ENCODE data around the gene HCRT.

Gene HCRT

DNA sequence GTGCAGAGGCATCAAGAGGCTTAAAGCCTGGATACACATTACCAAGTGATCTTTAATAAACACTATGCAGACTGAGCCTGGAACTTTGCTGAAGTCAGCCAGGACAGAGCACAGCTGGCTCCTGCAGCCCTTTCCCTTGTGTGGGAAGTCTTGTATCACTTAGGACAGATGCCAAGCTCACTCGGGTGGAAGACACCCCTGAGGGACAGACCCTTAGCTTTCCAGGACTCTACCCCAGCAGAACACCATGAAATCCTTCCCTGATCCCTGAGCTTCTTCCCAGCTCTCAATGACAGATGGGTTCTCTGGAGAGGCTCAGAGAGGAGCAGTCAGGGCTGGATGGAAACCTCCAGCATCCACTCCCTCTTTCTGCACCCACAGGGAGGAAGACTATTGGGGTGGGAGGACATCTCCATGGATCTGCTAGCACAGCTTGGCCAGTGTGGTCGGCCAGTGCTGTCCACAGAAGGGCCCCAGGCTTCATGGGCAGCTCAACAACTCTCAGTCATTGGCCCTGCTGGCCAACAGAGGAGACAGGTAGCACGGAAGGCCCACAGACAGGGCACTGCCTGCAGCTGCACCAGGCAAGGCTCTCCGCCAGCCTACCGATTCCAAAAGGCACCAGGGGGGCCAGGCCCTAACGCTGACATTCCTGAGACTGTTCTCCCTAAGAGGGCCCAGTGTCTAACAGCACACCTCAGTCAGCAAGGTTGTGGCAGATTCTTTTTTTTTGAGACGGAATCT, 46.3 kb downstream of the HCRT start:
- DNase-seq (ENCODE audit: low read depth) = no peak

DNA sequence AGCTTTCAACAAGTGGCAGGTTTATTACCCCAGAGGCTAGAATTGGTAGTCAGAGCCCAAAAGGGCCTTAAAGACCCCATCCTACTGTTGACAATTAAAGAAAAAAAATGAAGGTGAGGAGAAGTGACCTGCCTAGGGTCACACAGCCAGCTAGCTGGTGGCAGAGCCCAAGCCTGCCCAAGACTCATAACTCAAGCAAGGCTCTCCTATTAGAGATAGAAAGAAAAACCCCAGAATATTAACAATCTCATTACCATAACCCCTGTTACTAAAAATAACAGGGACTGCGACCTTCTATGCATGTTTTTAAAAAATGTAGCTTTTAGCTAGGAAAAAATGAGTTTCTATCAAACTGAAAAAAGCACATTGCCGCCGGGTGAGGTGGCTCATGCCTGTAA, 48.6 kb downstream of the HCRT start:
- no peak for DNase-seq (ENCODE audit: low read depth)

DNA sequence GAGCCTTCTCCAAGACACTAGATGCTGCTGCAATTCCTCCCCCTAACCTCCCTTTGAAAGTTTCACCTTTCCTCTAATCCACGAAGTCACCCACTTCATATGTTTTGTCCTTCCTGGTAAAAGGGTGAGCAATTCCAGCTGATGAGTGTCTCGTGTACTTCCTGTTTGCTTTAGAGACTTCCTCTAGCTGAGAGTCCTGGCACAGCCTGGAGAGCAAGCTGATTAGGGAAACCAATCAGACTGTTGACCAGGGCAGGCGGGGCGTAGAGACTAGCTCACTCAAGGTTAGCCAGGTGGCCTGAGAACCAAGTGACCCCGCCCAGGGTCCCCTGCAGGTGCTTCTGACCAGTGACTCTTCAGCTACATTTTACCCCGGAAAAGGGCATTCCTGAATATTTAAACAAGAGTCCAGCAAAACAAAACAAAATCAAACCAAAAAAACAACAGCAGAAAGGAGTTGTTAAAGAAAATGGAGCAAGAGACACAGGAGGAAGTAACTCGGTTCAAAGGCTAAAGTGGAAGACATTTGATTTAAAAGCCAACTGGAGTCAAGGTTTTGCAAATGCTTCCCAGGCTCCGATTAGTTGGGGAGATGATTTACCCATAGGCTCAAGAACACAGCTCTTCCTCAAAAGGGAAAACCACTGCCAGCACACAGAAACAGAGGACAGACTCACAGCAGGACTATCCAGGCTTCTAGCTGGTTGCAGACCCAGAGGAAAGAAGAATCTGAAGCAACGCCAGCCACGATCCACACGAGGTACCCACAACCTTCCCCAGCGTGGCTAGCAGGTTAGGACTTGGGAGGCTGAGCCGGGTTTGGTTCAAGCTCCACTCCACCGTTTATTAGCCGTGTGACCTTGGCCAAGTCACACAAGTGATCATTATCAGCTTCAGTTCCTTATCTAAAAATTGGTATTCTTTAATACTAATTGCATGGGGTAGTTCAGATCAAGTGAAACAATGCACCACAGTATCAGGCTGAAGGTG, 49.3 kb downstream of the HCRT start:
- peak; percentile 90 for DNase-seq (ENCODE audit: low read depth)

DNA sequence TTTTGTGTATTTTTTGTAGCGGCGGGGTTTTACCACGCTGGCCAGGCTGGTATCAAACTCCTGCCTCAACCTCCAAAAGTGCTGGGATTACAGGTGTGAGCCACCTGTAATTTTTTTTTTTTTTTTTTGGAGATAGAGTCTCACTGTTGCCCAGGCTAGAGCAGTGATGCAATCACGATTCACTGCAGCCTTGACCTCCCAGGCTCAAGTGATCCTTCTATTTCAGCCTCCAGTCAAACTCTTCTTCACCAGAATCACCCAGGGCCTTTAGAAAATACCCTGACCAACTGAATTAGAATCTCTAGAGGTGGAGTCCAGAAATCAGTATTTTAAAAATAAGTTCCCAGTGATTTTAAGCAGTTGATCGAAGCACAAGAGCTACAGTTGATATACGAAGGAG, 50.1 kb downstream of the HCRT start:
- no peak for DNase-seq (ENCODE audit: low read depth)
